Measurements from ENCODE around the gene BATF. TPM values are rescaled to one million over a fixed set of nuclear protein-coding genes. Genes with fewer than 3 reads are reported as not detected.

Gene BATF
- polyA plus RNA-seq, 3 donors = 0.41 to 0.47 TPM; not detected in 1

- no peak for DNase-seq (ENCODE audit: low read depth in 3 of 3, low spot score in 2 of 3)
Observed at GRCh38 chr14:75499084-75499875, 23.0 kb upstream of the BATF start.

- no peak for DNase-seq (ENCODE audit: low read depth in 3 of 3, low spot score in 2 of 3)
Observed at GRCh38 chr14:75501080-75501479, 21.2 kb upstream of the BATF start.

GRCh38 chr14:75504411-75504810 is 17.9 kb upstream of the BATF start:
- no peak for DNase-seq (ENCODE audit: low read depth in 3 of 3, low spot score in 2 of 3)

GRCh38 chr14:75506930-75507329 is 15.3 kb upstream of the BATF start:
- DNase-seq (ENCODE audit: low read depth in 3 of 3, low spot score in 2 of 3) = no peak

GRCh38 chr14:75510547-75510946 is 11.7 kb upstream of the BATF start:
- DNase-seq (ENCODE audit: low read depth in 3 of 3, low spot score in 2 of 3) = no peak

GRCh38 chr14:75511201-75511600 is 11.1 kb upstream of the BATF start:
- DNase-seq (ENCODE audit: low read depth in 3 of 3, low spot score in 2 of 3) = no peak

GRCh38 chr14:75513911-75514672 is 8.2 kb upstream of the BATF start:
- DNase-seq (ENCODE audit: low read depth in 3 of 3, low spot score in 2 of 3) = no peak

- DNase-seq (ENCODE audit: low read depth in 3 of 3, low spot score in 2 of 3) = no peak
Observed at GRCh38 chr14:75514673-75515628, 7.3 kb upstream of the BATF start.

- DNase-seq (ENCODE audit: low read depth in 3 of 3, low spot score in 2 of 3) = no peak
Observed at GRCh38 chr14:75515629-75515996, 6.7 kb upstream of the BATF start.

GRCh38 chr14:75518625-75519024 is 3.6 kb upstream of the BATF start:
- no peak for DNase-seq (ENCODE audit: low read depth in 3 of 3, low spot score in 2 of 3)

- DNase-seq (ENCODE audit: low read depth in 3 of 3, low spot score in 2 of 3) = no peak
Observed at GRCh38 chr14:75519394-75519793, 2.9 kb upstream of the BATF start.

- DNase-seq (ENCODE audit: low read depth in 3 of 3, low spot score in 2 of 3) = no peak
Observed at GRCh38 chr14:75519826-75520728, 2.2 kb upstream of the BATF start.

- DNase-seq (ENCODE audit: low read depth in 3 of 3, low spot score in 2 of 3) = no peak
Observed at GRCh38 chr14:75520852-75521251, 1.4 kb upstream of the BATF start.

GRCh38 chr14:75521415-75522199 is 662 bp upstream of the BATF start:
- no peak for DNase-seq (ENCODE audit: low read depth in 3 of 3, low spot score in 2 of 3)

- no peak for DNase-seq (ENCODE audit: low read depth in 3 of 3, low spot score in 2 of 3)
Observed at GRCh38 chr14:75522983-75523318, 682 bp downstream of the BATF start.

GRCh38 chr14:75523771-75524171 is 1.5 kb downstream of the BATF start:
- no peak for DNase-seq (ENCODE audit: low read depth in 3 of 3, low spot score in 2 of 3)

- no peak for DNase-seq (ENCODE audit: low read depth in 3 of 3, low spot score in 2 of 3)
Observed at GRCh38 chr14:75525969-75526368, 3.7 kb downstream of the BATF start.

- DNase-seq (ENCODE audit: low read depth in 3 of 3, low spot score in 2 of 3) = no peak
Observed at GRCh38 chr14:75527449-75528163, 5.3 kb downstream of the BATF start.

- DNase-seq (ENCODE audit: low read depth in 3 of 3, low spot score in 2 of 3) = no peak
Observed at GRCh38 chr14:75531256-75531655, 9.0 kb downstream of the BATF start.
